Suprapubic skin (tissue), 4 donors: Measurements from ENCODE around the gene IL17D. TPM values are rescaled to one million over a fixed set of nuclear protein-coding genes. Genes with fewer than 3 reads are reported as not detected.
A peak's percentile ranks its signal among the peaks of the same experiment; 100 is the strongest.

Experiments used
- DNase-seq, 2 donors: peaks; one replicate each; pipeline ENCODE4 v3.0.0-alpha.2; 2019; ENCODE audit warnings: low spot score in 2 of 2
- H3K27ac ChIP-seq: fragments of 200-600 bp; sonication (generic); one replicate; pipeline ENCODE4 v1.5.1; 2019
- H3K27me3 ChIP-seq: fragments of 200-600 bp; sonication (generic); one replicate; pipeline ENCODE4 v1.5.1; 2019
- H3K36me3 ChIP-seq: fragments of 200-600 bp; sonication (generic); one replicate; pipeline ENCODE4 v1.5.1; 2019
- H3K4me1 ChIP-seq: fragments of 200-600 bp; sonication (generic); one replicate; pipeline ENCODE4 v1.5.1; 2019
- H3K4me3 ChIP-seq: fragments of 200-600 bp; sonication (generic); one replicate; pipeline ENCODE4 v1.5.1; 2019; ENCODE audit warnings: mild to moderate bottlenecking
- H3K9me3 ChIP-seq: fragments of 200-600 bp; sonication (generic); one replicate; pipeline ENCODE4 v1.5.1; 2019
- CTCF ChIP-seq, 2 donors: fragments of 200-600 bp in 1 of 2; fragments of 450-650 bp in 1 of 2; sonication (generic) in 1 of 2; IDR thresholded peaks; one replicate each; pipeline ENCODE4 v1.5.1; 2016 to 2019; ENCODE audit warnings: antibody characterized with exemption in 2 of 2, mild to moderate bottlenecking in 1 of 2, moderate library complexity in 1 of 2
- EP300 ChIP-seq: sonication (generic); formaldehyde crosslinking; IDR thresholded peaks from one replicate; pipeline ENCODE4 v1.6.1; 2017; ENCODE audit warnings: antibody characterized with exemption
- POLR2A ChIP-seq, 2 donors: fragments of 450-650 bp; IDR thresholded peaks; one replicate each; pipeline ENCODE4 v1.6.1; 2017; ENCODE audit warnings: antibody characterized with exemption in 2 of 2, mild to moderate bottlenecking in 2 of 2, moderate library complexity in 2 of 2
- POLR2AphosphoS5 ChIP-seq, 3 donors: sonication (generic); formaldehyde crosslinking; IDR thresholded peaks; one replicate each; pipeline ENCODE4 v1.6.1; 2017; ENCODE audit warnings: antibody characterized with exemption in 3 of 3
- WGBS: methylation state at CpG from one replicate; pipeline ENCODE4 v1.1.5; 2018; 5-methylcytosine and 5-hydroxymethylcytosine counted together
- total RNA-seq, 4 donors: library from RNA; depleted of rRNA; stranded (reverse); fragments of >200 nt; gene quantifications; one replicate each; pipeline ENCODE4 v1.1.0, GENCODE V29; 2016

Gene IL17D
- total RNA-seq, 4 donors from 2014 or later: 0.26 to 1.5 (median 0.50) TPM

- H3K27ac ChIP-seq: no peak overlapping the region
- peak in 1 of 2 donors; percentile 55 for DNase-seq
- 82% methylated on average over 12 of the region's 12 CpGs for WGBS
- H3K27me3 ChIP-seq: peaks cover 10% of the 10 kb centered on the region
- TF ChIP-seq POLR2A (IDR thresholded peaks at IDR 0.05): no peak
- no peak for TF ChIP-seq EP300
- TF ChIP-seq CTCF (IDR thresholded peaks at IDR 0.05): no peak
- no peak for TF ChIP-seq POLR2AphosphoS5 (IDR thresholded peaks at IDR 0.05)
- no peaks in the 10 kb centered on the region for H3K36me3 ChIP-seq
- H3K4me3 ChIP-seq: no peak overlapping the region
- H3K9me3 ChIP-seq: no peaks in the 10 kb centered on the region
- peaks cover 14% of the 10 kb centered on the region for H3K4me1 ChIP-seq
Observed at GRCh38 chr13:20718958-20719566, 15.6 kb downstream of the IL17D start.

DNA sequence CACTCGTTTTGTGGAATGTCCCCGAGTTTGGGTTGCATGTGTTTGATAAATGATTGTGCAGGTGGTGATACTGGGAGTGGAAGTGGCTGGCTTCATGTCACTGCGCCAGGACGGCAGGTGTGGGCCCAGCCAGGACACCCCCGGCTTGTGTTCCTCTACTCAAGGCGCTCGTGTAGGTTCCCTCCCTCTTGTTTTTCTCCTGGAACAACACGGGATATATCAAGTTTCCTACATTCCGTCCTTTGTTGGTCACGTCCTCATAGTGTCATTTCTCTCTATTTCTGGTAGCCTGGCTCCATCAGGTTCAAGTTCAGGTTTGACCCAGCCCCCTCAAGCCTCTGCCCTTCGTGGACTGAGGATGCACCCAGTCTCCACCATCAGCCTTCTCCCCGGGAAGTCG is 16.3 kb downstream of the IL17D start:
- TF ChIP-seq POLR2A (IDR thresholded peaks at IDR 0.05): no peak
- no peak for TF ChIP-seq CTCF (IDR thresholded peaks at IDR 0.05)
- TF ChIP-seq POLR2AphosphoS5 (IDR thresholded peaks at IDR 0.05): no peak
- TF ChIP-seq EP300: no peak
- Histone ChIP-seq H3K27me3 (peaks cover 10% of the 10 kb centered on the region), H3K36me3 (no peaks in the 10 kb centered on the region), H3K4me3 (no peak overlapping the region), H3K4me1 (peaks cover 11% of the 10 kb centered on the region), H3K27ac (no peak overlapping the region), H3K9me3 (no peaks in the 10 kb centered on the region)
- WGBS: 83% methylated on average over 13 of the region's 13 CpGs
- peak in 1 of 2 donors; percentile 26 for DNase-seq

DNA sequence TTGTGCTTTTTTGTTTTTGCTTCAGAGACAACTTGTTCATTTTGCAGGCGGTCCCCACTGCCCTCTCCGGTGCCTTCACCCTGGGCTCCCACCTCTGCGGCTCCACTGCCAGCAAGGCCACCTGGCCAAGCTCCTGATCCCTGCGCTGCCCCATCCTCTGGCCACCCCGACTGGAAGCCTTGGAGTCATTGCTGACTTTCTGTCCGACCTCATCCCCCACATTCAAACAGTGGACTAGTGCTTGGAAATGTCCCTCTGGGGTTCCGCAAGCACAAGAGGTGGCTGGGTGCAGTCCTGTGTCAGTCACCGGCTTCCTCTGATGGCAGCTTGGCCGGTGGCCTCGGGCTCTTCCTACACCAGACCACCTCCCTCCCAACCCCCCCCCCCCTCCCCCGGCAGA is 17.0 kb downstream of the IL17D start:
- no peak overlapping the region for H3K27ac ChIP-seq
- no peak for TF ChIP-seq EP300
- H3K36me3 ChIP-seq: no peaks in the 10 kb centered on the region
- peak in 1 of 2 donors; percentile 59 for DNase-seq
- 94% methylated on average over 11 of the region's 11 CpGs for WGBS
- H3K9me3 ChIP-seq: no peaks in the 10 kb centered on the region
- no peak overlapping the region for H3K4me3 ChIP-seq
- H3K27me3 ChIP-seq: peaks cover 10% of the 10 kb centered on the region
- peaks cover 11% of the 10 kb centered on the region for H3K4me1 ChIP-seq

DNA sequence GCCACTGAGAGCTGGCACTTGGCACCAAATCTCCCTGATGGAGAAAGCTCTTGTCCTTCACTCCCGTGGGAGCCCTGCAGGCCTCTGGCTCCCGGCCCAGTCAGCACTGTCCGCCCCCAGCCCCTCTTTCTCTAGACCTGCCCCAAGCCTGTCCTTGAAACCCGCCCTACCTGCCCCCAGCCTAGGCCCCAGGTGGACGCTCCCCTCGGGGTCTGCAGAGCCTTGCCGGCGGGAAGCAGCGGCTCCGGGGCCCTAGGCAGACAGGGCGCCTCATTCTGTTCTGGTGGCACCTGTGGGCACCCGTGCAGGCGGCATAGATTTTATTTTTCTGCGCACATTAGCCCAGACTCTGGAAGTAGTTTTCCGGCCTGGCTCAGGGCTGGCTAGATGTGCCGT is 17.6 kb downstream of the IL17D start:
- Histone ChIP-seq H3K36me3 (no peaks in the 10 kb centered on the region), H3K27me3 (peaks cover 10% of the 10 kb centered on the region), H3K9me3 (no peaks in the 10 kb centered on the region), H3K4me3 (peak overlapping the region; percentile 57), H3K27ac (no peak overlapping the region), H3K4me1 (peaks cover 11% of the 10 kb centered on the region)
- WGBS: 70% methylated on average over 13 of the region's 16 CpGs
- peak in 1 of 2 donors; percentile 77 for DNase-seq
- TF ChIP-seq EP300 (no peak), CTCF (IDR thresholded peaks at IDR 0.05) (no peak), POLR2A (IDR thresholded peaks at IDR 0.05) (no peak), POLR2AphosphoS5 (IDR thresholded peaks at IDR 0.05) (no peak)

- 13% methylated on average over 45 of the region's 81 CpGs for WGBS
- peak in 1 of 2 donors; percentile 77 for DNase-seq
Observed at GRCh38 chr13:20721454-20722357, 18.2 kb downstream of the IL17D start.

More at GRCh38 chr13:20721454-20722357, 18.2 kb downstream of the IL17D start:
- Histone ChIP-seq H3K4me3 (peak overlapping the region; percentile 57), H3K36me3 (no peaks in the 10 kb centered on the region), H3K9me3 (no peaks in the 10 kb centered on the region), H3K27me3 (peaks cover 10% of the 10 kb centered on the region), H3K27ac (no peak overlapping the region), H3K4me1 (peaks cover 11% of the 10 kb centered on the region)
- TF ChIP-seq POLR2AphosphoS5 (IDR thresholded peaks at IDR 0.05) (no peak), EP300 (no peak), POLR2A (IDR thresholded peaks at IDR 0.05) (no peak), CTCF (IDR thresholded peaks at IDR 0.05) (no peak)
